Testis (tissue), 2 donors: ENCODE measurements around the gene TTC31.

Experiments
- POLR2A ChIP-seq: fragments of 450-650 bp; IDR thresholded peaks from one replicate; pipeline ENCODE4 v1.6.1; 2017; ENCODE audit warnings: antibody characterized with exemption, mild to moderate bottlenecking, moderate library complexity
- TF ChIP-seq, protein P1 (sequence below), 3 experiments: fragments of 450-650 bp in 2 of 3; fragments of 200-600 bp in 1 of 3; sonication (generic) in 1 of 3; IDR thresholded peaks; one replicate each; pipeline ENCODE4 v1.5.1; 2016 to 2019; ENCODE audit warnings: antibody characterized with exemption in 3 of 3, mild to moderate bottlenecking in 2 of 3, moderate library complexity in 1 of 3

DNA sequence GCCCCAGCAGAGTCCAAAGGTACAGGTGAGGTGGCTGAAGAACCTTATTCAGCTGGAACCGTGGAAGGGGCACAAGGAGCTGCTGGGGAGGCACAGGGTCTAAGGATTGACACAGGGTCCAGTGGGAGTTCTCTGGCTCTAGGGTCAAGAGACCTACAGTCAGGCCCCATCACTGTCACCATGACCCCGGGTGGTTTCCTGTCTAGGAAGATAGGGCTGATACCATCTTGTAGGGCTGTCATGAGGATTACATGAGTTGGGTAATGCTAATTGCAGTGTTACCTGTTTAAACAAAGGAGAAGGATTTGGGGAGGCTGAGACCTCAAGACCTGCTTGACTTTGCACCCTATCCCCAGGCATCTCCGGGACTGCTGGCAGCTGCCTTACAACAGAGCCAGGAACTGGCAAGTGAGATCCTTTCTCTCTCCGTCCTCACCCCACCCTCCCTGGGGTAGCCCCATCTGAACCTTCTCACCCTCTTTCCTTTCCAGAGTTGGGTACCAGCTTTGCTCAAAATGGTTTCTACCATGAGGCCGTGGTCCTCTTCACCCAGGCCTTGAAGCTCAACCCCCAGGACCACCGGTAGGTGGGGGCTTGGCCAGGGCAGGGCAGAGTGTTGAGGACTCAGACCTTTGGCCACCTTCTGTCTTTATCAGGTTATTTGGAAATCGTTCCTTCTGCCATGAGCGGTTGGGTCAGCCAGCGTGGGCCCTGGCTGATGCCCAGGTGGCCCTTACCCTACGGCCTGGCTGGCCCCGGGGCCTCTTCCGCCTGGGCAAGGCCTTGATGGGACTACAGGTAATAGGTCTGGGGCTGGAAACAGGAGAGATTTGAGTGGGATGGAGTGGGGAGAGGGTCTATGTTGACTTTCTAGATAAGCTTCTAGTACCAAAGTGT lies 9.0 kb downstream of the TTC31 start:
- TF ChIP-seq, protein P1, sequence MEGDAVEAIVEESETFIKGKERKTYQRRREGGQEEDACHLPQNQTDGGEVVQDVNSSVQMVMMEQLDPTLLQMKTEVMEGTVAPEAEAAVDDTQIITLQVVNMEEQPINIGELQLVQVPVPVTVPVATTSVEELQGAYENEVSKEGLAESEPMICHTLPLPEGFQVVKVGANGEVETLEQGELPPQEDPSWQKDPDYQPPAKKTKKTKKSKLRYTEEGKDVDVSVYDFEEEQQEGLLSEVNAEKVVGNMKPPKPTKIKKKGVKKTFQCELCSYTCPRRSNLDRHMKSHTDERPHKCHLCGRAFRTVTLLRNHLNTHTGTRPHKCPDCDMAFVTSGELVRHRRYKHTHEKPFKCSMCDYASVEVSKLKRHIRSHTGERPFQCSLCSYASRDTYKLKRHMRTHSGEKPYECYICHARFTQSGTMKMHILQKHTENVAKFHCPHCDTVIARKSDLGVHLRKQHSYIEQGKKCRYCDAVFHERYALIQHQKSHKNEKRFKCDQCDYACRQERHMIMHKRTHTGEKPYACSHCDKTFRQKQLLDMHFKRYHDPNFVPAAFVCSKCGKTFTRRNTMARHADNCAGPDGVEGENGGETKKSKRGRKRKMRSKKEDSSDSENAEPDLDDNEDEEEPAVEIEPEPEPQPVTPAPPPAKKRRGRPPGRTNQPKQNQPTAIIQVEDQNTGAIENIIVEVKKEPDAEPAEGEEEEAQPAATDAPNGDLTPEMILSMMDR (IDR thresholded peaks at IDR 0.05) = no peak
- TF ChIP-seq POLR2A = no peak
